WTC11 (cell line): ENCODE measurements around the gene RCBTB2. TPM values are rescaled to one million over a fixed set of nuclear protein-coding genes. Genes with fewer than 3 reads are reported as not detected.

Experiments used
- ATAC-seq: fragments of 200-7000 bp; cut with Tn5 transposase; 2 replicates; pipeline ENCODE4 v1.10.0; 2021; ENCODE audit warnings: mild to moderate bottlenecking, moderate library complexity
- CTCF ChIA-PET: fragments of 300-600 bp; sonication (Branson Sonifier 250); formaldehyde crosslinking; loops from one replicate; lab custom pipeline; 2021; ENCODE audit warnings: antibody characterized with exemption; lab: Charles Lee
- POLR2A ChIA-PET: fragments of 350-600 bp; sonication (Branson Sonifier 250); formaldehyde crosslinking; loops from one replicate; lab custom pipeline; 2021; ENCODE audit warnings: antibody characterized with exemption; lab: Charles Lee
- DNase-seq: peaks from one replicate; pipeline ENCODE4 v3.0.0; 2021; ENCODE audit warnings: low spot score
- H3K27ac Mint-ChIP-seq: 2 replicates; pipeline ENCODE4 v1.8.0; 2021; ENCODE audit warnings: mixed read lengths
- H3K27me3 Mint-ChIP-seq: 2 replicates; pipeline ENCODE4 v1.8.0; 2021; ENCODE audit warnings: low read depth, mild to moderate bottlenecking, moderate library complexity, mixed read lengths
- H3K36me3 Mint-ChIP-seq: 2 replicates; pipeline ENCODE4 v1.8.0; 2021; ENCODE audit warnings: mixed read lengths
- H3K4me1 Mint-ChIP-seq: 2 replicates; pipeline ENCODE4 v1.8.0; 2022; ENCODE audit warnings: mixed read lengths
- H3K4me3 Mint-ChIP-seq: 2 replicates; pipeline ENCODE4 v1.8.0; 2021; ENCODE audit warnings: mild to moderate bottlenecking, moderate library complexity, mixed read lengths
- H3K9me3 Mint-ChIP-seq: 2 replicates; pipeline ENCODE4 v1.8.0; 2021; ENCODE audit warnings: mixed read lengths
- ESRRA ChIP-seq: sonication (generic); formaldehyde crosslinking; IDR thresholded peaks from 2 replicates; pipeline ENCODE4 v1.8.1; 2022; ENCODE audit warnings: mild to moderate bottlenecking, missing genetic modification reagents, borderline replicate concordance
- GABPB1 ChIP-seq: sonication (generic); formaldehyde crosslinking; IDR thresholded peaks from 2 replicates; pipeline ENCODE4 v1.8.1; 2023; ENCODE audit warnings: mild to moderate bottlenecking, missing genetic modification reagents
- IRF2 ChIP-seq: sonication (generic); formaldehyde crosslinking; IDR thresholded peaks from 2 replicates; pipeline ENCODE4 v1.8.0; 2022; ENCODE audit warnings: low read depth, missing genetic modification reagents, borderline replicate concordance
- MYBL2 ChIP-seq: sonication (generic); formaldehyde crosslinking; IDR thresholded peaks from 2 replicates; pipeline ENCODE4 v1.8.1; 2023; ENCODE audit warnings: mild to moderate bottlenecking, moderate library complexity, missing genetic modification reagents
- OVOL2 ChIP-seq: fragments of 250-450 bp; sonication (Bioruptor Pico); IDR thresholded peaks from 2 replicates; pipeline ENCODE4 v1.9.0; 2021; ENCODE audit warnings: mild to moderate bottlenecking, borderline replicate concordance
- RORB ChIP-seq: fragments of 250-450 bp; sonication (Bioruptor Pico); IDR thresholded peaks from 2 replicates; pipeline ENCODE4 v1.9.0; 2021; ENCODE audit warnings: mild to moderate bottlenecking
- TEAD1 ChIP-seq: sonication (generic); formaldehyde crosslinking; IDR thresholded peaks from 2 replicates; pipeline ENCODE4 v1.8.0; 2022; ENCODE audit warnings: mild to moderate bottlenecking, missing genetic modification reagents
- TEAD4 ChIP-seq: sonication (generic); formaldehyde crosslinking; IDR thresholded peaks from 2 replicates; pipeline ENCODE4 v1.8.0; 2022; ENCODE audit warnings: mild to moderate bottlenecking, missing genetic modification reagents
- ZNF396 ChIP-seq: fragments of 250-450 bp; sonication (Bioruptor Pico); IDR thresholded peaks from 2 replicates; pipeline ENCODE4 v1.8.0; 2021; ENCODE audit warnings: mild to moderate bottlenecking, moderate library complexity, borderline replicate concordance
- ZNF416 ChIP-seq: fragments of 250-450 bp; sonication (Bioruptor Pico); IDR thresholded peaks from 2 replicates; pipeline ENCODE4 v1.9.0; 2021; ENCODE audit warnings: mild to moderate bottlenecking, inconsistent platforms
- ZNF423 ChIP-seq: fragments of 250-450 bp; sonication (Bioruptor Pico); IDR thresholded peaks from 2 replicates; pipeline ENCODE4 v2.1.2; 2022; ENCODE audit warnings: mild to moderate bottlenecking, moderate library complexity
- total RNA-seq: library from RNA; stranded (reverse); gene quantifications from 3 replicates; pipeline ENCODE4 v1.2.3, GENCODE V29; 2021
- TF ChIP-seq, protein P1 (sequence below): sonication (generic); formaldehyde crosslinking; IDR thresholded peaks from 2 replicates; pipeline ENCODE4 v1.8.0; 2022; ENCODE audit warnings: missing genetic modification reagents
- TF ChIP-seq, protein P2 (sequence below): fragments of 250-450 bp; sonication (Bioruptor Pico); IDR thresholded peaks from 2 replicates; pipeline ENCODE4 v1.9.0; 2021; ENCODE audit warnings: mild to moderate bottlenecking, borderline replicate concordance
- TF ChIP-seq, protein P3 (sequence below): sonication (generic); formaldehyde crosslinking; IDR thresholded peaks from 2 replicates; pipeline ENCODE4 v1.8.0; 2022; ENCODE audit warnings: mild to moderate bottlenecking, missing genetic modification reagents
- TF ChIP-seq, protein P4 (sequence below): sonication (generic); formaldehyde crosslinking; IDR thresholded peaks from 2 replicates; pipeline ENCODE4 v1.8.0; 2023; ENCODE audit warnings: missing genetic modification reagents
- TF ChIP-seq, protein P5 (sequence below): sonication (generic); formaldehyde crosslinking; IDR thresholded peaks from 2 replicates; pipeline ENCODE4 v1.8.1; 2023; ENCODE audit warnings: mild to moderate bottlenecking, missing genetic modification reagents, moderate library complexity
- TF ChIP-seq, protein P6 (sequence below): sonication (generic); formaldehyde crosslinking; IDR thresholded peaks from 2 replicates; pipeline ENCODE4 v1.8.1; 2022; ENCODE audit warnings: low read depth, mild to moderate bottlenecking, moderate library complexity, missing genetic modification reagents, borderline replicate concordance

The RCBTB2 gene
- total RNA-seq, 1 experiment from 2014 or later = 6.6 TPM

DNA sequence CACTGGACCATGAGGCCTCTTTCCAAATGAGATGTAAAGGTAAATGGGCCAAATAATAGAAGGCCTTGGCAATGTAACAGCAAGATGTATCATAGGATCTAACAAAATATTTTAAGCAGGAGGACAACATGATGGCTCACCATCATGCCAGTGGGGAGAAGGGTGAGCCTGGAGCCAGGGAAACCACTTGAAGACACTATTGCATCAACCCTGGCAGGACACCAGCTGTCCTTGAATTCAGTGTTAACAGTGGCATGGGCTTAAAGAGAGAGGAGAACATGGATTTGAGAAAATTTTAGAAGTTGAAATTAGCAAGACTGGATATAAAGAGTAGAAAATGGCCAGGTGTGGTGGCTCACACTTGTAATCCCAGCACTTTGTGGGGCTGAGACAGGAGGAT lies 6.7 kb upstream of the RCBTB2 start (continued):
- TF ChIP-seq, protein P1, sequence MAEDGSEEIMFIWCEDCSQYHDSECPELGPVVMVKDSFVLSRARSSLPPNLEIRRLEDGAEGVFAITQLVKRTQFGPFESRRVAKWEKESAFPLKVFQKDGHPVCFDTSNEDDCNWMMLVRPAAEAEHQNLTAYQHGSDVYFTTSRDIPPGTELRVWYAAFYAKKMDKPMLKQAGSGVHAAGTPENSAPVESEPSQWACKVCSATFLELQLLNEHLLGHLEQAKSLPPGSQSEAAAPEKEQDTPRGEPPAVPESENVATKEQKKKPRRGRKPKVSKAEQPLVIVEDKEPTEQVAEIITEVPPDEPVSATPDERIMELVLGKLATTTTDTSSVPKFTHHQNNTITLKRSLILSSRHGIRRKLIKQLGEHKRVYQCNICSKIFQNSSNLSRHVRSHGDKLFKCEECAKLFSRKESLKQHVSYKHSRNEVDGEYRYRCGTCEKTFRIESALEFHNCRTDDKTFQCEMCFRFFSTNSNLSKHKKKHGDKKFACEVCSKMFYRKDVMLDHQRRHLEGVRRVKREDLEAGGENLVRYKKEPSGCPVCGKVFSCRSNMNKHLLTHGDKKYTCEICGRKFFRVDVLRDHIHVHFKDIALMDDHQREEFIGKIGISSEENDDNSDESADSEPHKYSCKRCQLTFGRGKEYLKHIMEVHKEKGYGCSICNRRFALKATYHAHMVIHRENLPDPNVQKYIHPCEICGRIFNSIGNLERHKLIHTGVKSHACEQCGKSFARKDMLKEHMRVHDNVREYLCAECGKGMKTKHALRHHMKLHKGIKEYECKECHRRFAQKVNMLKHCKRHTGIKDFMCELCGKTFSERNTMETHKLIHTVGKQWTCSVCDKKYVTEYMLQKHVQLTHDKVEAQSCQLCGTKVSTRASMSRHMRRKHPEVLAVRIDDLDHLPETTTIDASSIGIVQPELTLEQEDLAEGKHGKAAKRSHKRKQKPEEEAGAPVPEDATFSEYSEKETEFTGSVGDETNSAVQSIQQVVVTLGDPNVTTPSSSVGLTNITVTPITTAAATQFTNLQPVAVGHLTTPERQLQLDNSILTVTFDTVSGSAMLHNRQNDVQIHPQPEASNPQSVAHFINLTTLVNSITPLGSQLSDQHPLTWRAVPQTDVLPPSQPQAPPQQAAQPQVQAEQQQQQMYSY (CRISPR knock-in tag) = no peak
- TF ChIP-seq, protein P2, sequence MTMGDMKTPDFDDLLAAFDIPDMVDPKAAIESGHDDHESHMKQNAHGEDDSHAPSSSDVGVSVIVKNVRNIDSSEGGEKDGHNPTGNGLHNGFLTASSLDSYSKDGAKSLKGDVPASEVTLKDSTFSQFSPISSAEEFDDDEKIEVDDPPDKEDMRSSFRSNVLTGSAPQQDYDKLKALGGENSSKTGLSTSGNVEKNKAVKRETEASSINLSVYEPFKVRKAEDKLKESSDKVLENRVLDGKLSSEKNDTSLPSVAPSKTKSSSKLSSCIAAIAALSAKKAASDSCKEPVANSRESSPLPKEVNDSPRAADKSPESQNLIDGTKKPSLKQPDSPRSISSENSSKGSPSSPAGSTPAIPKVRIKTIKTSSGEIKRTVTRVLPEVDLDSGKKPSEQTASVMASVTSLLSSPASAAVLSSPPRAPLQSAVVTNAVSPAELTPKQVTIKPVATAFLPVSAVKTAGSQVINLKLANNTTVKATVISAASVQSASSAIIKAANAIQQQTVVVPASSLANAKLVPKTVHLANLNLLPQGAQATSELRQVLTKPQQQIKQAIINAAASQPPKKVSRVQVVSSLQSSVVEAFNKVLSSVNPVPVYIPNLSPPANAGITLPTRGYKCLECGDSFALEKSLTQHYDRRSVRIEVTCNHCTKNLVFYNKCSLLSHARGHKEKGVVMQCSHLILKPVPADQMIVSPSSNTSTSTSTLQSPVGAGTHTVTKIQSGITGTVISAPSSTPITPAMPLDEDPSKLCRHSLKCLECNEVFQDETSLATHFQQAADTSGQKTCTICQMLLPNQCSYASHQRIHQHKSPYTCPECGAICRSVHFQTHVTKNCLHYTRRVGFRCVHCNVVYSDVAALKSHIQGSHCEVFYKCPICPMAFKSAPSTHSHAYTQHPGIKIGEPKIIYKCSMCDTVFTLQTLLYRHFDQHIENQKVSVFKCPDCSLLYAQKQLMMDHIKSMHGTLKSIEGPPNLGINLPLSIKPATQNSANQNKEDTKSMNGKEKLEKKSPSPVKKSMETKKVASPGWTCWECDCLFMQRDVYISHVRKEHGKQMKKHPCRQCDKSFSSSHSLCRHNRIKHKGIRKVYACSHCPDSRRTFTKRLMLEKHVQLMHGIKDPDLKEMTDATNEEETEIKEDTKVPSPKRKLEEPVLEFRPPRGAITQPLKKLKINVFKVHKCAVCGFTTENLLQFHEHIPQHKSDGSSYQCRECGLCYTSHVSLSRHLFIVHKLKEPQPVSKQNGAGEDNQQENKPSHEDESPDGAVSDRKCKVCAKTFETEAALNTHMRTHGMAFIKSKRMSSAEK (CRISPR knock-in tag) = no peak
- TF ChIP-seq OVOL2 = no peak
- TF ChIP-seq TEAD4 (CRISPR knock-in tag) = no peak
- no peak for TF ChIP-seq IRF2 (CRISPR knock-in tag)
- TF ChIP-seq GABPB1 = no peak
- TF ChIP-seq ESRRA (CRISPR knock-in tag) = no peak

DNA sequence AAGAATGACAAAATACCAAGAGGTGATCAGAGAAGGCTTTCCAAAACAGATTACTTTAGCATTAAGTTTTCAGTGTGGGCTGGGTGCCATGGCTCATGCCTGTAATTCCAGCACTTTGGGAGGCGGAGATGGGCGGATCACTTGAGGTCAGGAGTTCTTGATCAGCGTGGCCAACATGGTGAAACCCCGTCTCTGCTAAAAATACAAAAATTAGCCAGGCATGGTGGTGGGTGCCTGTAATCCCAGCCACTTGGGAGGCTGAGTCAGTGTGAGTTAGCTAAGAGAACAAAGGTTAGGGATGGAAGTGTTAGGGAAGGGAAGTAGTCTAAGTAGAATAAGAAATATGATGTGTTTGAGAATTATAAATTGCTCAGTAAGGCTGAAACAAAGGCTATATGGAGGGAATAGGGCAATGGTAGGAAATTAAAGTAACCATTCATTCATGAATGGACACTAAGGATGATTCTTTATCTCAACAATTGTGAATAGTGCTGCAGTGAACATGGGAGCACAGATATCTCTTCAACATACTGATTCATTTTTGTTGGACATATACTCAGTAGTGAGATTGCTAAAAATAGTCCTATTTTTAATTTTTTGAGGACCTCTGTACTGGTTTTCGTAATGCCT lies 3.9 kb upstream of the RCBTB2 start:
- no peaks in the 10 kb centered on the region for H3K36me3 Mint-ChIP-seq
- ChIA-PET CTCF (no interaction called here), POLR2A (no interaction called here)
- peaks cover 5% of the 10 kb centered on the region; the same call in 1 of the 2 replicates for H3K9me3 Mint-ChIP-seq
- H3K4me3 Mint-ChIP-seq = no peak overlapping the region
- no peak for DNase-seq
- no peak for ATAC-seq
- H3K27me3 Mint-ChIP-seq = no peaks in the 10 kb centered on the region
- peaks cover 14% of the 10 kb centered on the region for H3K4me1 Mint-ChIP-seq
- no peak overlapping the region for H3K27ac Mint-ChIP-seq
- TF ChIP-seq TEAD1 (no peak), ZNF396 (CRISPR knock-in tag) (no peak), MYBL2 (CRISPR knock-in tag) (no peak), ZNF416 (no peak), ZNF423 (CRISPR knock-in tag) (no peak), OVOL2 (no peak), IRF2 (CRISPR knock-in tag) (no peak), RORB (CRISPR knock-in tag) (no peak)
- TF ChIP-seq, protein P3, sequence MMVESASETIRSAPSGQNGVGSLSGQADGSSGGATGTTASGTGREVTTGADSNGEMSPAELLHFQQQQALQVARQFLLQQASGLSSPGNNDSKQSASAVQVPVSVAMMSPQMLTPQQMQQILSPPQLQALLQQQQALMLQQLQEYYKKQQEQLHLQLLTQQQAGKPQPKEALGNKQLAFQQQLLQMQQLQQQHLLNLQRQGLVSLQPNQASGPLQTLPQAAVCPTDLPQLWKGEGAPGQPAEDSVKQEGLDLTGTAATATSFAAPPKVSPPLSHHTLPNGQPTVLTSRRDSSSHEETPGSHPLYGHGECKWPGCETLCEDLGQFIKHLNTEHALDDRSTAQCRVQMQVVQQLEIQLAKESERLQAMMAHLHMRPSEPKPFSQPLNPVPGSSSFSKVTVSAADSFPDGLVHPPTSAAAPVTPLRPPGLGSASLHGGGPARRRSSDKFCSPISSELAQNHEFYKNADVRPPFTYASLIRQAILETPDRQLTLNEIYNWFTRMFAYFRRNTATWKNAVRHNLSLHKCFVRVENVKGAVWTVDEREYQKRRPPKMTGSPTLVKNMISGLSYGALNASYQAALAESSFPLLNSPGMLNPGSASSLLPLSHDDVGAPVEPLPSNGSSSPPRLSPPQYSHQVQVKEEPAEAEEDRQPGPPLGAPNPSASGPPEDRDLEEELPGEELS (CRISPR knock-in tag) = no peak
- TF ChIP-seq, protein P4, sequence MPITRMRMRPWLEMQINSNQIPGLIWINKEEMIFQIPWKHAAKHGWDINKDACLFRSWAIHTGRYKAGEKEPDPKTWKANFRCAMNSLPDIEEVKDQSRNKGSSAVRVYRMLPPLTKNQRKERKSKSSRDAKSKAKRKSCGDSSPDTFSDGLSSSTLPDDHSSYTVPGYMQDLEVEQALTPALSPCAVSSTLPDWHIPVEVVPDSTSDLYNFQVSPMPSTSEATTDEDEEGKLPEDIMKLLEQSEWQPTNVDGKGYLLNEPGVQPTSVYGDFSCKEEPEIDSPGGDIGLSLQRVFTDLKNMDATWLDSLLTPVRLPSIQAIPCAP (CRISPR knock-in tag) = no peak
- TF ChIP-seq, protein P5, sequence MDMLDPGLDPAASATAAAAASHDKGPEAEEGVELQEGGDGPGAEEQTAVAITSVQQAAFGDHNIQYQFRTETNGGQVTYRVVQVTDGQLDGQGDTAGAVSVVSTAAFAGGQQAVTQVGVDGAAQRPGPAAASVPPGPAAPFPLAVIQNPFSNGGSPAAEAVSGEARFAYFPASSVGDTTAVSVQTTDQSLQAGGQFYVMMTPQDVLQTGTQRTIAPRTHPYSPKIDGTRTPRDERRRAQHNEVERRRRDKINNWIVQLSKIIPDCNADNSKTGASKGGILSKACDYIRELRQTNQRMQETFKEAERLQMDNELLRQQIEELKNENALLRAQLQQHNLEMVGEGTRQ = no peak
- TF ChIP-seq, protein P1 (CRISPR knock-in tag) = no peak
- TF ChIP-seq, protein P6, sequence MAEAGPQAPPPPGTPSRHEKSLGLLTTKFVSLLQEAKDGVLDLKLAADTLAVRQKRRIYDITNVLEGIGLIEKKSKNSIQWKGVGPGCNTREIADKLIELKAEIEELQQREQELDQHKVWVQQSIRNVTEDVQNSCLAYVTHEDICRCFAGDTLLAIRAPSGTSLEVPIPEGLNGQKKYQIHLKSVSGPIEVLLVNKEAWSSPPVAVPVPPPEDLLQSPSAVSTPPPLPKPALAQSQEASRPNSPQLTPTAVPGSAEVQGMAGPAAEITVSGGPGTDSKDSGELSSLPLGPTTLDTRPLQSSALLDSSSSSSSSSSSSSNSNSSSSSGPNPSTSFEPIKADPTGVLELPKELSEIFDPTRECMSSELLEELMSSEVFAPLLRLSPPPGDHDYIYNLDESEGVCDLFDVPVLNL = no peak
